HepG2 (cell line): ENCODE data around the gene PSMB4. TPM values are rescaled to one million over a fixed set of nuclear protein-coding genes. Genes with fewer than 3 reads are reported as not detected.

ENCODE experiments used
- ASH2L ChIP-seq: fragments of 300-600, 200-600 bp; sonication (generic); IDR thresholded peaks from 2 replicates; pipeline ENCODE4 v1.7.0; 2017; ENCODE audit warnings: low read depth, mild to moderate bottlenecking, moderate library complexity, mixed read lengths, low read length; ENCODE audit not compliant: insufficient read length
- CBX1 ChIP-seq: IDR thresholded peaks from one replicate; pipeline ENCODE4 v1.6.1; 2016; ENCODE audit warnings: antibody characterized with exemption, low read depth
- ERF ChIP-seq: IDR thresholded peaks from 2 replicates; pipeline ENCODE4 v1.6.1; 2018; ENCODE audit warnings: missing biosample characterization, missing genetic modification reagents
- HDAC1 ChIP-seq: sonication (generic); formaldehyde crosslinking; IDR thresholded peaks from 2 replicates; pipeline ENCODE4 v1.5.1; 2020; ENCODE audit warnings: mild to moderate bottlenecking, missing genetic modification reagents
- KAT2B ChIP-seq: fragments of 150-350 bp; IDR thresholded peaks from 2 replicates; pipeline ENCODE4 v1.6.1; 2014; ENCODE audit warnings: low read depth, low read length, borderline replicate concordance
- KMT2A ChIP-seq: sonication (generic); formaldehyde crosslinking; IDR thresholded peaks from 2 replicates; pipeline ENCODE4 v1.4.0; 2020; ENCODE audit warnings: missing genetic modification reagents
- POGZ ChIP-seq: sonication (generic); formaldehyde crosslinking; IDR thresholded peaks from 2 replicates; pipeline ENCODE4 v1.4.0; 2020; ENCODE audit warnings: mild to moderate bottlenecking, missing genetic modification reagents
- POLR2A ChIP-seq, 2 experiments: IDR thresholded peaks; 2 replicates each; pipeline ENCODE4 v1.6.1; 2011; ENCODE audit warnings: low read depth in 2 of 2, low read length in 2 of 2, mild to moderate bottlenecking in 1 of 2, moderate library complexity in 1 of 2; ENCODE audit not compliant: insufficient read depth in 1 of 2
- REPIN1 ChIP-seq: sonication (generic); formaldehyde crosslinking; IDR thresholded peaks from 2 replicates; pipeline ENCODE4 v1.8.0; 2022; ENCODE audit warnings: missing genetic modification reagents, low read depth, mild to moderate bottlenecking, borderline replicate concordance
- SOX13 ChIP-seq, 3 experiments: fragments of 450-650 bp in 1 of 3; sonication (generic) in 1 of 3; formaldehyde crosslinking in 1 of 3; IDR thresholded peaks in 2 of 3; conservative IDR thresholded peaks in 1 of 3; 2 replicates each; pipeline versions ENCODE4 v1.5.0 to v1.6.1; 2016 to 2020; ENCODE audit warnings: antibody characterized with exemption in 1 of 3, mild to moderate bottlenecking in 1 of 3, missing compliant biosample characterization in 1 of 3, missing genetic modification reagents in 1 of 3, moderate library complexity in 1 of 3
- SP5 ChIP-seq: IDR thresholded peaks from 2 replicates; pipeline ENCODE4 v1.6.1; 2016; ENCODE audit warnings: low read depth, borderline replicate concordance
- TEAD3 ChIP-seq: optimal IDR thresholded peaks from 2 replicates; pipeline ENCODE3; 2016; ENCODE audit warnings: borderline replicate concordance
- THRA ChIP-seq: sonication (generic); formaldehyde crosslinking; IDR thresholded peaks from 2 replicates; pipeline ENCODE4 v1.4.0; 2020; ENCODE audit warnings: missing genetic modification reagents, borderline replicate concordance
- YEATS2 ChIP-seq: sonication (generic); formaldehyde crosslinking; IDR thresholded peaks from 2 replicates; pipeline ENCODE4 v1.4.0; 2020; ENCODE audit warnings: missing genetic modification reagents, borderline replicate concordance
- ZBTB42 ChIP-seq: sonication (generic); formaldehyde crosslinking; IDR thresholded peaks from 2 replicates; pipeline ENCODE4 v1.5.0; 2020; ENCODE audit warnings: mild to moderate bottlenecking, missing genetic modification reagents
- ZNF205 ChIP-seq: IDR thresholded peaks from 2 replicates; pipeline ENCODE4 v1.6.1; 2018; ENCODE audit warnings: missing biosample characterization, missing genetic modification reagents
- ZNF264 ChIP-seq: sonication (generic); formaldehyde crosslinking; IDR thresholded peaks from 2 replicates; pipeline ENCODE4 v1.4.0; 2020; ENCODE audit warnings: missing genetic modification reagents
- ZNF547 ChIP-seq: sonication (generic); formaldehyde crosslinking; IDR thresholded peaks from 2 replicates; pipeline ENCODE4 v1.5.1; 2020; ENCODE audit warnings: mild to moderate bottlenecking, missing genetic modification reagents
- ZNF768 ChIP-seq: sonication (generic); formaldehyde crosslinking; IDR thresholded peaks from 2 replicates; pipeline ENCODE4 v1.4.0; 2020; ENCODE audit warnings: missing genetic modification reagents
- ZNF776 ChIP-seq: sonication (generic); formaldehyde crosslinking; IDR thresholded peaks from 2 replicates; pipeline ENCODE4 v1.4.0; 2020; ENCODE audit warnings: mild to moderate bottlenecking, missing genetic modification reagents
- ZNF879 ChIP-seq: sonication (generic); formaldehyde crosslinking; IDR thresholded peaks from 2 replicates; pipeline ENCODE4 v1.8.1; 2023; ENCODE audit warnings: missing genetic modification reagents
- ZXDC ChIP-seq: sonication (generic); formaldehyde crosslinking; IDR thresholded peaks from 2 replicates; pipeline ENCODE4 v1.5.0; 2020; ENCODE audit warnings: mild to moderate bottlenecking, missing genetic modification reagents
- polyA plus RNA-seq, 8 experiments: library from polyadenylated mRNA; depleted of rRNA in 3 of 8; stranded (reverse) in 7 of 8; unstranded in 1 of 8; fragments of >200 nt; fragmentation: Illumina TruSeq in 4 of 8; extraction: Trizol in 4 of 8; gene quantifications; 2 replicates each; pipeline versions ENCODE4 v1.2.1 to v1.2.3, GENCODE V29; 2011 to 2016; ENCODE audit warnings: low read depth in 4 of 8, missing spikeins in 1 of 8, mixed read lengths in 1 of 8; ENCODE audit not compliant: insufficient read depth in 1 of 8
- total RNA-seq, 5 experiments: library from RNA; depleted of rRNA; stranded (reverse); fragments of >200 nt; fragmentation: Illumina TruSeq; extraction: Trizol; gene quantifications; 2 replicates each; pipeline ENCODE4 v1.2.3, GENCODE V29; 2016; ENCODE audit warnings: low read depth in 1 of 5
- TF ChIP-seq, protein P1 (sequence below): sonication (generic); formaldehyde crosslinking; IDR thresholded peaks from 2 replicates; pipeline ENCODE4 v1.4.0; 2020; ENCODE audit warnings: missing genetic modification reagents; ENCODE audit errors: not compliant biosample characterization
- TF ChIP-seq, protein P2 (sequence below): sonication (generic); formaldehyde crosslinking; conservative IDR thresholded peaks from 2 replicates; pipeline ENCODE4 v1.5.0; 2020; ENCODE audit warnings: missing genetic modification reagents

Gene PSMB4
- total and polyA plus RNA-seq, 2 of the 13 experiments (the other 11 are each of a cell fraction or from before 2014, with no cell fraction given): 336 to 383 TPM

- TF ChIP-seq ZXDC: no peak
- TF ChIP-seq ZNF547 (CRISPR knock-in tag): 0 out of 2 replicates have a peak, but pooled peaks have one; percentile 60
- peak; percentile 82 for TF ChIP-seq ZNF264 (CRISPR knock-in tag)
- TF ChIP-seq, protein P1, sequence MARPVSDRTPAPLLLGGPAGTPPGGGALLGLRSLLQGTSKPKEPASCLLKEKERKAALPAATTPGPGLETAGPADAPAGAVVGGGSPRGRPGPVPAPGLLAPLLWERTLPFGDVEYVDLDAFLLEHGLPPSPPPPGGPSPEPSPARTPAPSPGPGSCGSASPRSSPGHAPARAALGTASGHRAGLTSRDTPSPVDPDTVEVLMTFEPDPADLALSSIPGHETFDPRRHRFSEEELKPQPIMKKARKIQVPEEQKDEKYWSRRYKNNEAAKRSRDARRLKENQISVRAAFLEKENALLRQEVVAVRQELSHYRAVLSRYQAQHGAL (CRISPR knock-in tag): no peak
- TF ChIP-seq REPIN1 (CRISPR knock-in tag): 0 out of 2 replicates have a peak, but pooled peaks have one; percentile 39
- TF ChIP-seq POLR2A (IDR thresholded peaks at IDR 0.05; ENCODE audit: insufficient read depth in 1 of 2, low read depth in 2 of 2, low read length in 2 of 2): peak; percentile 87 to 93
- no peak for TF ChIP-seq SOX13 (IDR thresholded peaks at IDR 0.05)
- 0 out of 4 replicates have a peak, but pooled peaks of 1 of the 2 experiments have one; percentile 6 for TF ChIP-seq SOX13 (CRISPR knock-in tag; conservative IDR thresholded peaks at IDR 0.05 in 1 of 2, IDR thresholded peaks at IDR 0.05 in 1 of 2)
- TF ChIP-seq, protein P2, sequence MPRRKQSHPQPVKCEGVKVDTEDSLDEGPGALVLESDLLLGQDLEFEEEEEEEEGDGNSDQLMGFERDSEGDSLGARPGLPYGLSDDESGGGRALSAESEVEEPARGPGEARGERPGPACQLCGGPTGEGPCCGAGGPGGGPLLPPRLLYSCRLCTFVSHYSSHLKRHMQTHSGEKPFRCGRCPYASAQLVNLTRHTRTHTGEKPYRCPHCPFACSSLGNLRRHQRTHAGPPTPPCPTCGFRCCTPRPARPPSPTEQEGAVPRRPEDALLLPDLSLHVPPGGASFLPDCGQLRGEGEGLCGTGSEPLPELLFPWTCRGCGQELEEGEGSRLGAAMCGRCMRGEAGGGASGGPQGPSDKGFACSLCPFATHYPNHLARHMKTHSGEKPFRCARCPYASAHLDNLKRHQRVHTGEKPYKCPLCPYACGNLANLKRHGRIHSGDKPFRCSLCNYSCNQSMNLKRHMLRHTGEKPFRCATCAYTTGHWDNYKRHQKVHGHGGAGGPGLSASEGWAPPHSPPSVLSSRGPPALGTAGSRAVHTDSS (CRISPR knock-in tag): no peak
- peak; percentile 5 for TF ChIP-seq TEAD3 (CRISPR knock-in tag)
- TF ChIP-seq ZNF879 (CRISPR knock-in tag): no peak
- TF ChIP-seq HDAC1 (CRISPR knock-in tag): peak; percentile 45; the same call in 1 of the 2 replicates
- TF ChIP-seq ZNF768 (CRISPR knock-in tag): peak; percentile 41; the same call in 1 of the 2 replicates
- peak; percentile 39 for TF ChIP-seq CBX1
- peak; percentile 67 for TF ChIP-seq SP5 (CRISPR knock-in tag)
- no peak for TF ChIP-seq ZNF776
- TF ChIP-seq ZNF205: no peak
- TF ChIP-seq POGZ: peak; percentile 54
- no peak for TF ChIP-seq KAT2B
- 0 out of 2 replicates have a peak, but pooled peaks have one; percentile 28 for TF ChIP-seq KMT2A (CRISPR knock-in tag)
- TF ChIP-seq THRA (CRISPR knock-in tag): no peak
- peak; percentile 43 for TF ChIP-seq ASH2L
- peak; percentile 54; the same call in 1 of the 2 replicates for TF ChIP-seq ERF
- TF ChIP-seq YEATS2 (CRISPR knock-in tag): peak; percentile 48; the same call in 1 of the 2 replicates
- TF ChIP-seq ZBTB42 (CRISPR knock-in tag): no peak
Observed at GRCh38 chr1:151372058-151372934, 27.1 kb upstream of the PSMB4 start, which contains the start of gene SELENBP1 (continued).
